Superior temporal gyrus (tissue), 1 donor: ENCODE data around the gene ZNF750.

ENCODE experiments used
- DNase-seq: peaks from one replicate; pipeline ENCODE4 v3.0.0-alpha.2; 2016; ENCODE audit errors: extremely low spot score

The ZNF750 gene

GRCh38 chr17:82859431-82860403 is 19.9 kb upstream of the ZNF750 start:
- no peak for DNase-seq

- no peak for DNase-seq
Measured at GRCh38 chr17:82858376-82859126, 18.7 kb upstream of the ZNF750 start.

- DNase-seq = no peak
Measured at GRCh38 chr17:82856361-82856760, 16.5 kb upstream of the ZNF750 start.

GRCh38 chr17:82854226-82854625 is 14.4 kb upstream of the ZNF750 start:
- no peak for DNase-seq

GRCh38 chr17:82851381-82851780 is 11.6 kb upstream of the ZNF750 start:
- DNase-seq = no peak

- DNase-seq = no peak
Measured at GRCh38 chr17:82849076-82849945, 9.5 kb upstream of the ZNF750 start.

- DNase-seq = no peak
Measured at GRCh38 chr17:82848022-82848592, 8.3 kb upstream of the ZNF750 start.

- DNase-seq = no peak
Measured at GRCh38 chr17:82846061-82846691, 6.4 kb upstream of the ZNF750 start.

GRCh38 chr17:82845163-82845807 is 5.5 kb upstream of the ZNF750 start:
- no peak for DNase-seq

GRCh38 chr17:82844796-82845162 is 5.0 kb upstream of the ZNF750 start:
- DNase-seq = no peak

- DNase-seq = no peak
Measured at GRCh38 chr17:82843904-82844680, 4.3 kb upstream of the ZNF750 start.

- DNase-seq = no peak
Measured at GRCh38 chr17:82841921-82842596, 2.2 kb upstream of the ZNF750 start.

- DNase-seq = no peak
Measured at GRCh38 chr17:82840431-82840831, 609 bp upstream of the ZNF750 start.

- DNase-seq = no peak
Measured at GRCh38 chr17:82838386-82839063, 1.3 kb downstream of the ZNF750 start.

GRCh38 chr17:82837586-82838320 is 2.1 kb downstream of the ZNF750 start:
- DNase-seq = no peak

- no peak for DNase-seq
Measured at GRCh38 chr17:82836823-82837357, 2.9 kb downstream of the ZNF750 start.

- no peak for DNase-seq
Measured at GRCh38 chr17:82835766-82836512, 3.9 kb downstream of the ZNF750 start.
